IMR-90 (cell line): ENCODE results near the gene RAD1. TPM values are rescaled to one million over a fixed set of nuclear protein-coding genes. Genes with fewer than 3 reads are reported as not detected.
"Not testable (repeated sequence)": the region's sequence is repeated elsewhere in the genome, so short reads cannot be mapped to it uniquely, and the experiment has no call there.

Experiments
- ATAC-seq: fragments of 200-7000 bp; cut with Tn5 transposase; 2 replicates; pipeline ENCODE4 v1.9.1; 2020; ENCODE audit warnings: low read depth, mild to moderate bottlenecking, moderate library complexity
- BruUV-seq: library from RNA; stranded (reverse); fragments of 400-500 nt; replicated peaks from 2 replicates; lab custom pipeline; 2021; lab: Mats Ljungman, UMichigan
- CTCF ChIA-PET: fragments of 300-600 bp; formaldehyde crosslinking; extraction: SDS; loops from one replicate; lab custom pipeline; 2021; ENCODE audit warnings: antibody characterized with exemption; lab: Yijun Ruan, JAX
- POLR2A ChIA-PET: fragments of 300-600 bp; sonication (Branson Sonifier 250); formaldehyde crosslinking; loops from one replicate; lab custom pipeline; 2022; ENCODE audit warnings: antibody characterized with exemption; ENCODE audit not compliant: unreplicated experiment; lab: Charles Lee
- DNase-seq: peaks from one replicate; pipeline ENCODE4 v3.0.0; 2013
- H2AFZ ChIP-seq: replicated peaks from 2 replicates; pipeline ENCODE3; 2013; ENCODE audit warnings: low read length, mild to moderate bottlenecking; ENCODE audit not compliant: poor library complexity
- H2AK5ac ChIP-seq: 2 replicates; pipeline ENCODE4 v1.6.1; 2013; ENCODE audit warnings: low read depth, low read length, inconsistent platforms
- H2AK9ac ChIP-seq: replicated peaks from 2 replicates; pipeline ENCODE3; 2013; ENCODE audit warnings: mild to moderate bottlenecking, low read depth, low read length, moderate library complexity; ENCODE audit not compliant: poor library complexity
- H2BK120ac ChIP-seq: 2 replicates; pipeline ENCODE4 v1.6.1; 2013; ENCODE audit warnings: low read depth, low read length, inconsistent platforms
- H2BK15ac ChIP-seq: 3 replicates; pipeline ENCODE4 v1.6.1; 2013; ENCODE audit warnings: low read depth, low read length, inconsistent platforms
- H2BK20ac ChIP-seq: 2 replicates; pipeline ENCODE4 v1.6.1; 2013; ENCODE audit warnings: low read depth, mild to moderate bottlenecking, inconsistent platforms, low read length, moderate library complexity
- H2BK5ac ChIP-seq: 2 replicates; pipeline ENCODE4 v1.6.1; 2013; ENCODE audit warnings: mild to moderate bottlenecking, low read depth, low read length, inconsistent platforms; ENCODE audit not compliant: poor library complexity, severe bottlenecking
- H3K14ac ChIP-seq: replicated peaks from 2 replicates; pipeline ENCODE4 v1.6.1; 2013; ENCODE audit warnings: low read depth, low read length, inconsistent platforms
- H3K18ac ChIP-seq: 2 replicates; pipeline ENCODE4 v1.6.1; 2013; ENCODE audit warnings: low read depth, low read length, control low read depth
- H3K23ac ChIP-seq: 2 replicates; pipeline ENCODE4 v1.6.1; 2013; ENCODE audit warnings: low read depth, low read length, inconsistent platforms
- H3K27ac ChIP-seq: 2 replicates; pipeline ENCODE4 v1.5.1; 2013; ENCODE audit warnings: mild to moderate bottlenecking, control low read depth, low read length; ENCODE audit not compliant: insufficient read depth
- H3K27me3 ChIP-seq: 2 replicates; pipeline ENCODE4 v1.6.1; 2013; ENCODE audit warnings: low read length; ENCODE audit not compliant: control insufficient read depth, insufficient read depth
- H3K36me3 ChIP-seq: 2 replicates; pipeline ENCODE4 v1.6.1; 2013; ENCODE audit warnings: low read length, mixed read lengths; ENCODE audit not compliant: control insufficient read depth, insufficient read depth
- H3K4ac ChIP-seq: 2 replicates; pipeline ENCODE4 v1.6.1; 2013; ENCODE audit warnings: low read depth, low read length, inconsistent platforms
- H3K4me1 ChIP-seq: 2 replicates; pipeline ENCODE4 v1.6.1; 2013; ENCODE audit warnings: low read length, mixed read lengths; ENCODE audit not compliant: control insufficient read depth, insufficient read depth
- H3K4me2 ChIP-seq: 2 replicates; pipeline ENCODE4 v1.6.1; 2013; ENCODE audit warnings: low read depth, mild to moderate bottlenecking, control low read depth, low read length, moderate library complexity
- H3K4me3 ChIP-seq: 2 replicates; pipeline ENCODE4 v1.5.1; 2013; ENCODE audit warnings: low read depth, mild to moderate bottlenecking, control low read depth, low read length, moderate library complexity; ENCODE audit not compliant: insufficient read depth
- H3K56ac ChIP-seq: 2 replicates; pipeline ENCODE4 v1.6.1; 2013; ENCODE audit warnings: low read length, inconsistent platforms; ENCODE audit not compliant: insufficient read depth; ENCODE audit errors: extremely low read depth
- H3K79me1 ChIP-seq, 2 experiments: 2 replicates each; pipeline ENCODE4 v1.6.1; 2013; ENCODE audit warnings: low read length in 2 of 2, inconsistent platforms in 1 of 2, low read depth in 1 of 2
- H3K9ac ChIP-seq: 2 replicates; pipeline ENCODE4 v1.6.1; 2013; ENCODE audit warnings: low read depth, low read length, control low read depth
- H3K9me1 ChIP-seq: 2 replicates; pipeline ENCODE4 v1.6.1; 2013; ENCODE audit warnings: low read length, inconsistent platforms; ENCODE audit not compliant: insufficient read depth
- H3K9me3 ChIP-seq: 2 replicates; pipeline ENCODE4 v1.6.1; 2013; ENCODE audit warnings: low read length; ENCODE audit not compliant: control insufficient read depth, insufficient read depth
- H4K20me1 ChIP-seq: 2 replicates; pipeline ENCODE4 v1.6.1; 2013; ENCODE audit warnings: low read length, inconsistent platforms; ENCODE audit not compliant: insufficient read depth
- H4K5ac ChIP-seq: 2 replicates; pipeline ENCODE4 v1.6.1; 2013; ENCODE audit warnings: mild to moderate bottlenecking, low read depth, low read length, control low read depth
- H4K8ac ChIP-seq, 2 experiments: 2 replicates each; pipeline ENCODE4 v1.6.1; 2013; ENCODE audit warnings: low read depth in 2 of 2, low read length in 2 of 2, control low read depth in 1 of 2, inconsistent platforms in 1 of 2
- H4K91ac ChIP-seq: 2 replicates; pipeline ENCODE4 v1.6.1; 2013; ENCODE audit warnings: low read depth, low read length, inconsistent platforms; ENCODE audit not compliant: insufficient read depth
- BHLHE40 ChIP-seq: fragments of 150-350 bp; IDR thresholded peaks from 2 replicates; pipeline ENCODE4 v1.6.1; 2016; ENCODE audit warnings: mild to moderate bottlenecking, low read depth, low read length
- CEBPB ChIP-seq: IDR thresholded peaks from 2 replicates; pipeline ENCODE4 v1.6.1; 2012; ENCODE audit warnings: low read depth, low read length, improper control_type of control experiment
- FOS ChIP-seq: fragments of 150-350 bp; IDR thresholded peaks from 2 replicates; pipeline ENCODE4 v1.6.1; 2016; ENCODE audit warnings: low read depth, low read length
- WGBS, 2 experiments: methylation state at CpG; one replicate each; pipeline versions ENCODE4 v1.1.5 to v1.1.7; 2013; ENCODE audit warnings: missing lambda C conversion rate in 2 of 2; ENCODE audit not compliant: insufficient read length in 1 of 2; ENCODE audit errors: extremely low coverage in 2 of 2; 5-methylcytosine and 5-hydroxymethylcytosine counted together
- dilution Hi-C: fragments of 300-500 bp; cut with HindIII; formaldehyde crosslinking; loops from one replicate; pipeline ENCODE4 v1.14.3; 2018; ENCODE audit warnings: low sequenced_read_pairs; ENCODE audit not compliant: unreplicated experiment
- in situ Hi-C: fragments of 300-500 bp; cut with MboI; formaldehyde crosslinking; loops from 3 replicates; pipeline ENCODE4 v1.14.3; 2019; ENCODE audit warnings: low sequenced_read_pairs, inconsistent platforms, mixed read lengths
- intact Hi-C: fragments of 100-400 bp; cut with micrococcal nuclease; formaldehyde crosslinking; loops from 2 replicates; pipeline ENCODE4 v1.10.0; 2022
- polyA plus RNA-seq, 3 experiments: library from polyadenylated mRNA; depleted of rRNA; stranded (reverse); fragments of >200 nt; gene quantifications; 2 replicates each; pipeline ENCODE4 v1.2.3, GENCODE V29; 2012; ENCODE audit warnings: low replicate concordance in 1 of 3
- total RNA-seq: library from RNA; depleted of rRNA; stranded (reverse); fragments of >200 nt; gene quantifications from 2 replicates; pipeline ENCODE4 v1.2.3, GENCODE V29; 2012

RAD1 gene
- total and polyA plus RNA-seq, 2 of the 4 experiments (the other 2 are of a cell fraction): 18.5 to 21.5 TPM

- Histone ChIP-seq H3K9ac (no peak overlapping the region), H3K14ac (no peak overlapping the region), H2AK5ac (peak overlapping the region; percentile 9; the same call in 1 of the 2 replicates), H2AK9ac (no peak overlapping the region), H3K4me3 (no peak overlapping the region), H3K4me2 (peak overlapping the region; percentile 72), H2BK20ac (no peak overlapping the region; the same call in 1 of the 2 replicates), H3K27me3 (no peaks in the 10 kb centered on the region), H3K27ac (peak overlapping the region; percentile 95), H3K18ac (peak overlapping the region; percentile 89), H3K9me1 (no peaks in the 10 kb centered on the region), H4K5ac (peak overlapping the region; percentile 79), H4K8ac (peak overlapping the region; percentile 28 to 42; a peak in 1 of 4 replicates), H3K4me1 (peaks cover 7% of the 10 kb centered on the region), H3K36me3 (peaks cover 18% of the 10 kb centered on the region), H3K9me3 (no peaks in the 10 kb centered on the region), H2BK15ac (no peak overlapping the region), H2BK5ac (peak overlapping the region; percentile 95), H4K20me1 (0 out of 2 replicates have a peak, but pooled peaks cover 2% of the 10 kb centered on the region), H3K79me1 (peaks cover 6 to 35% of the 10 kb centered on the region in 2 experiments; a peak in 3 of 4 replicates), H3K56ac (no peak overlapping the region), H3K23ac (no peak overlapping the region), H2BK120ac (peak overlapping the region; percentile 33), H2AFZ (no peak overlapping the region), H3K4ac (peak overlapping the region; percentile 42), H4K91ac (no peak overlapping the region)
- no CpG with 5 or more reads among the region's 3 CpGs for WGBS, 2 experiments
- TF ChIP-seq BHLHE40 (peak; percentile 37; the same call in 1 of the 2 replicates), FOS (peak; percentile 99), CEBPB (no peak)
- ChIA-PET CTCF (interaction anchor here (1.2 kb wide), 1 partner anchor 26 kb away, joined by 3 read pairs; no protein-coding TSS in a partner anchor), POLR2A (interaction anchor here (0.6 to 1.0 kb wide), 2 partner anchors 9 to 411 kb away, joined by 3 to 4 read pairs; partner anchors contain the start of genes BRIX1 and RAD1)
- ATAC-seq: peak; percentile 82
- in situ Hi-C loops: no loop called here
- dilution Hi-C loops: no loop called here
- no TSS peak for BruUV-seq
- peak; percentile 94 for DNase-seq
- intact Hi-C loops: no loop called here
Observed at GRCh38 chr5:34923694-34924461, 8.6 kb upstream of the RAD1 start.

GRCh38 chr5:34923256-34923655 is 8.0 kb upstream of the RAD1 start:
- Histone ChIP-seq H4K8ac (0 out of 4 replicates have a peak overlapping the region, but pooled peaks have one; percentile 3 to 28), H3K36me3 (peaks cover 18% of the 10 kb centered on the region), H2BK120ac (peak overlapping the region; percentile 33), H3K27ac (peak overlapping the region; percentile 95), H3K14ac (peak overlapping the region; percentile 78), H2BK5ac (peak overlapping the region; percentile 86), H2AK5ac (peak overlapping the region; percentile 9; the same call in 1 of the 2 replicates), H3K4ac (peak overlapping the region; percentile 42), H3K18ac (peak overlapping the region; percentile 89), H3K4me2 (0 out of 2 replicates have a peak overlapping the region, but pooled peaks have one; percentile 72), H4K5ac (peak overlapping the region; percentile 79), H3K79me1 (peaks cover 6 to 36% of the 10 kb centered on the region in 2 experiments; a peak in 3 of 4 replicates), H4K91ac (0 out of 2 replicates have a peak overlapping the region, but pooled peaks have one; percentile 10)
- ChIA-PET POLR2A (interaction anchor here (1.0 kb wide), 1 partner anchor 8 kb away, joined by 4 read pairs; the partner anchor contains the start of genes BRIX1 and RAD1), CTCF (interaction anchor here (1.2 kb wide), 1 partner anchor 25 kb away, joined by 3 read pairs; no protein-coding TSS in a partner anchor)
- H4K20me1 ChIP-seq, DNase-seq, H2AK9ac ChIP-seq, H3K23ac ChIP-seq, intact Hi-C loops, H3K9me3 ChIP-seq, H3K56ac ChIP-seq, H2AFZ ChIP-seq, dilution Hi-C loops, BruUV-seq, in situ Hi-C loops, H3K27me3 ChIP-seq, H3K9ac ChIP-seq, H2BK20ac ChIP-seq, H3K4me1 ChIP-seq, H2BK15ac ChIP-seq, ATAC-seq, H3K9me1 ChIP-seq, H3K4me3 ChIP-seq: not testable (repeated sequence)
- WGBS, 2 experiments: no CpG with 5 or more reads among the region's 9 CpGs
